ENCODE measurements around the gene NEDD1.

Gene NEDD1

DNA sequence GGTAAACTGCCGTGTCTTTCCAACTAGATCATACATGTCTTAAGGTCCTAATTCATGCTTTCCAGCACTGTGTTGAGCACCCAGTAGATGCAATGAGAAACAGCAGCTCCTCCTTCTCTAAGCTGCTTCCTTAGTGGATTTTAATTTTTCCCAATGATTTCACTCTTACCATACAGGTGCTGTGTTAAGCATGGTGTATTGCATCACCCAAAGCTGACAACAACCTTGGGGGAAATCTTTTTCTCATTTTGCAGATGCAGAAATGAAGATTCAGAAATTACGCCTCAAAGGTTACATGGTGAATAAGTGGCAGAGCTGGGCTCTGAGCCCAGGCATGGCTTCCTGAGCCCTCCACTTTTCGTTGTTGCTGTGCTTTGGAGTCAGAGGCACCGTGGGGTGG lies 75.6 kb downstream of the NEDD1 start:
- no peak overlapping the region for H3K4me3 ChIP-seq (replicated peaks in 1 of 2; ENCODE audit: low read depth in 2 of 2, low read length in 2 of 2)
- TF ChIP-seq, protein P1, sequence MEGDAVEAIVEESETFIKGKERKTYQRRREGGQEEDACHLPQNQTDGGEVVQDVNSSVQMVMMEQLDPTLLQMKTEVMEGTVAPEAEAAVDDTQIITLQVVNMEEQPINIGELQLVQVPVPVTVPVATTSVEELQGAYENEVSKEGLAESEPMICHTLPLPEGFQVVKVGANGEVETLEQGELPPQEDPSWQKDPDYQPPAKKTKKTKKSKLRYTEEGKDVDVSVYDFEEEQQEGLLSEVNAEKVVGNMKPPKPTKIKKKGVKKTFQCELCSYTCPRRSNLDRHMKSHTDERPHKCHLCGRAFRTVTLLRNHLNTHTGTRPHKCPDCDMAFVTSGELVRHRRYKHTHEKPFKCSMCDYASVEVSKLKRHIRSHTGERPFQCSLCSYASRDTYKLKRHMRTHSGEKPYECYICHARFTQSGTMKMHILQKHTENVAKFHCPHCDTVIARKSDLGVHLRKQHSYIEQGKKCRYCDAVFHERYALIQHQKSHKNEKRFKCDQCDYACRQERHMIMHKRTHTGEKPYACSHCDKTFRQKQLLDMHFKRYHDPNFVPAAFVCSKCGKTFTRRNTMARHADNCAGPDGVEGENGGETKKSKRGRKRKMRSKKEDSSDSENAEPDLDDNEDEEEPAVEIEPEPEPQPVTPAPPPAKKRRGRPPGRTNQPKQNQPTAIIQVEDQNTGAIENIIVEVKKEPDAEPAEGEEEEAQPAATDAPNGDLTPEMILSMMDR (IDR thresholded peaks at IDR 0.05; ENCODE audit: low read depth, low read length): no peak
- DNase-seq (ENCODE audit: low read depth in 2 of 2): no peak

DNA sequence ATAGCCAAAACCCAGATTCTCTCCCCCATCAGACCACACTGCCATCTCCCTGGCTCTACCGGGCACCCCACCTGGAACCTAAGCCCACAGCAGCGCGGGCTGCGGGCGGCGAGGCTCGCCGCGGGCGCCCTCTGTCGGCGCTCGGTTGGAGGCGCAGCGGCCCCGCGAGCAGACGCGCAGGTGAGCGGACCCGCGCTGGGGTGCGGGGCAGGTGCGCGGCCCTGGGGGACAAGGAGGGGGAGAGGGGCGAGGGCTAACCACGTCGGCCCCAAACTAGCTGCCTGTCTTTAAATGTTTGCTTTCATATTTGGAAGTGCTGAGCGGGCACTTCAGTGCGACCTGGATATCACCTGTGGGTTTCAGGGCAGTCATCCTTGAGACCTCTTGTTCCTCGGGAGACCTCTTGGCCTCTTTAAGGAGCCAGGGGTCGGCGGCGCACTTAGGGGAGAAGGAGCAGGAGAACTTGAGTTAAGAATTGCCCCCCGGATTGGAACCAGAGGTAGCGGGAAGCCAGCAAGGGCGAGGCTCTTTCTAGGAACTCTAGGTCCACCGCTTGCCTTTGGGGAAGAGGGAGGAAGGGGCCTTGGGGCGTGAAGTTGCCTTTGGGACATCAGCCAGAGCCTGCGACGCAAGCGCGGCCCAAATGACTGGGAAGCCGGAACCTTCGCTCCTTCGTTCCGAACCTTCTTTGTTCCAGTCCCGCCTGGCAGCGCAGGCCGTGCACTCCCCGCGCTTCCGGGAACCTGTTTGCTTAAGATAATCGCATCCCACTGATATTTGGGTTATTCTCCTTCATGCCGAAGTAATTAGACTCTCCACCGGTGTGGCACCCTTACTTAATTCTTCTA lies 78.7 kb downstream of the NEDD1 start:
- H3K4me3 ChIP-seq (replicated peaks in 1 of 2; ENCODE audit: low read depth in 2 of 2, low read length in 2 of 2): peak overlapping the region; percentile 32 to 52
- DNase-seq (ENCODE audit: low read depth in 2 of 2): peak; percentile 16 to 18
- TF ChIP-seq, protein P1 (IDR thresholded peaks at IDR 0.05; ENCODE audit: low read depth, low read length): peak; percentile 24

DNA sequence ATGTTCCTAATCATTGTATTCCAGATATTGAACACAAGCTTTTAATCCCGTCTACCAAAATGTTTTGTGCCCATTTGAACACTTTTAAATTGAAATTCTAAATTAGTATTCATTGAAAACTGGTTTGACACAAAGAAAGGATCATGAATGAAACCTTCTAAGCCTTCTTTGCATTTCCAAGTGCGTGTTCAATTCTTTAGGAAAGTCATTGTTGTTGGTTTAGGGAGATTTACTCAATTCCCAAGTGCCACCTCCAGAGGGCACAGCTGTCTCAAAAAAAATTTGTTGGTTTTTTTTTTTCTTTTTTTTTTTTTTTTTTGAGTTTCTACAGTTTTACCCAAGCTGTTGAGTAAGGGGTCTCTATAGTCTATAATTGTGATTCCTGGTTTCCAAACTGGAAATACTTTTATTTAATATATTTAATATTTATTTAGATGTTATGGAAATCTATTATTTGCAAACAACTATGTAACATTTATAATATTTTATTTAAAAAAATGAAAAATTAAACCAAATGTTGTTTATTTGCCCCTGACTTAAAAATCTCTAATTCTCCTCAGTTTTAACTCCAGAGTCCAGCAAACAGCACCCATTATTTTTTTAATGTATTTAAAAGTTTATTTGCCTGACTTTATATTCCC lies 79.9 kb downstream of the NEDD1 start:
- TF ChIP-seq, protein P1 (IDR thresholded peaks at IDR 0.05; ENCODE audit: low read depth, low read length): peak; percentile 53
- DNase-seq (ENCODE audit: low read depth in 2 of 2): peak; percentile 51 to 55
- H3K4me3 ChIP-seq (replicated peaks in 1 of 2; ENCODE audit: low read depth in 2 of 2, low read length in 2 of 2): no peak overlapping the region

DNA sequence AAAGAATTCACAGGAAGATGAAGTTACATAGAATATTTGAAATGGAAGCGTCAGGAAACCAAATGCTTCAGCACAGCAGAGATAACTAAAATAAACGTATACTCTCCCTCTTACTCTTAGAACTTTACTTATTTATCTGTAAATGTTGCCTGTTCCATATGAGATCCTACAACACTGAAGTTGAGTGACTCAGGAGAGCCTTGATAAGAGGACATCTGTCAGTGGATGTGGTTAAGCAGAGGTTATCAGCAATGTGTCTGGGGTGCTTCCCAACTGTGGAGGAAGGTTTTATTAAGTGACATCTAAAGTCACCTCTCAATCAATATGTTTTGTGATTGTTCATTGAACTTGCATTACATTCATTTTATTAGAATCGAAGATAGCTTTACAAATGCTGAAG lies 81.9 kb downstream of the NEDD1 start:
- DNase-seq (ENCODE audit: low read depth in 2 of 2): no peak
- no peak overlapping the region for H3K4me3 ChIP-seq (replicated peaks in 1 of 2; ENCODE audit: low read depth in 2 of 2, low read length in 2 of 2)
- TF ChIP-seq, protein P1 (IDR thresholded peaks at IDR 0.05; ENCODE audit: low read depth, low read length): no peak

DNA sequence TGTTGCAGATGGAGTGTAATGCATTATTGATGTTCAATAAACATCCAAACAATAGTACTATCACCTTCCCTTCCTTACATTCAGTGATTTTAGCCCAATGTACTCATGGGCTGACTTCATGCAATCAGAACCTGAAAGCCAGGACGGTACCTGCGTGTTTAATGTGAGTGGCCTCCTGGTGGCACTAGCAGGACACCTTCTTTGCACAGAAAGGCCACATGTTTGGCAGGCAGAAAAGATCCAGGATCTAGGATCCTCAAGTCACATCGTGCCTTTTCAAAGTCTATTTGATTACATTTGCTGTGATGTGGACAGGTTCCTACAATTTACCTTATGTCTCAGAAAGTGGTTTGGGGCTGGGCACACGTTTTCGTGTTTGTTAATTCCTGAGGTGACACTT lies 82.9 kb downstream of the NEDD1 start:
- H3K4me3 ChIP-seq (replicated peaks in 1 of 2; ENCODE audit: low read depth in 2 of 2, low read length in 2 of 2): no peak overlapping the region
- DNase-seq (ENCODE audit: low read depth in 2 of 2): peak in 1 of 2 donors; percentile 27
- TF ChIP-seq, protein P1 (IDR thresholded peaks at IDR 0.05; ENCODE audit: low read depth, low read length): no peak

DNA sequence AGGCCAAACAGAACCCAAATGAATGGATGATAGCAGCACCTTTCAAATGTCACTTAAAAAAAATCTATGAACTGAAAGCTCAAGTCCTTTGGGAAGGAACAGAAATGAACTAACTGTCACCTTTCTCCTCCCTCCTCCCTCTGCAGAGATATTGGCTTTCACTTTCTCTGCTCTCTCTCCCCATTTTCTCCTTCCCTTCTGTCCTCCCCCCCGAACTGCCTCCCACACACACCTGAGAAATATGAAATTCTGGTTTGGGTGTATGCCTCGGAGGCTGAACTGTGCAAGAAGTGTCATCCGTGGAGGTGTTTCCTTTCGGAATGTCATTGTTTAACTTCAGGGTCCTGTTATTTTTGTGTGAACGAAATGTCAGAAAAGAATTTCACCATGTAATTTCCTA lies 87.8 kb downstream of the NEDD1 start:
- no peak overlapping the region for H3K4me3 ChIP-seq (replicated peaks in 1 of 2; ENCODE audit: low read depth in 2 of 2, low read length in 2 of 2)
- DNase-seq (ENCODE audit: low read depth in 2 of 2): no peak
- TF ChIP-seq, protein P1 (IDR thresholded peaks at IDR 0.05; ENCODE audit: low read depth, low read length): no peak
